GM18519 (cell line): Measurements from ENCODE around the gene HAAO.

Source experiments
- ATAC-seq: cut with Tn5 transposase; IDR thresholded peaks from one replicate; pipeline ENCODE4 v1.9.1; 2021; ENCODE audit warnings: mild to moderate bottlenecking, moderate library complexity; ENCODE audit not compliant: unreplicated experiment, low FRiP score

Gene HAAO

DNA sequence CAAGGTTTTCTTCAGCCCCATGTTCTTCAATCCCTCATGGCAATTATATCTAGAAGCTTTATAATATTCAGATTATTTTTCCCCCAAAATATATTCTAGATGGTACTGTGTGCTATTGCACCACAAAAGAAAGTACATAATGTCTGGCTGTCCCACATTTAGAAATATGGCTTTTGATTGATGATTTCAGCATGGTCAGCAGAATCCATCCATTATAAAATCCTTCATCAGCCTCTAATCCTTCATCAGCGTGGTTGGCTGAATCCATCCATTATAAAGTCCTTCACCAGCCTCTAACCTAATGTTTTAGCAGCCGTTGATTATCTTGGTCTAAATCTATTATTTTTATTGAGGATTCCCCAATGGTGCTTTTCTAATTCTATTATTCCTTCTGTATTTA, 23.3 kb upstream of the HAAO start:
- ATAC-seq, result no peak

- no peak for ATAC-seq
Observed at GRCh38 chr2:42813763-42814162, 21.4 kb upstream of the HAAO start.

DNA sequence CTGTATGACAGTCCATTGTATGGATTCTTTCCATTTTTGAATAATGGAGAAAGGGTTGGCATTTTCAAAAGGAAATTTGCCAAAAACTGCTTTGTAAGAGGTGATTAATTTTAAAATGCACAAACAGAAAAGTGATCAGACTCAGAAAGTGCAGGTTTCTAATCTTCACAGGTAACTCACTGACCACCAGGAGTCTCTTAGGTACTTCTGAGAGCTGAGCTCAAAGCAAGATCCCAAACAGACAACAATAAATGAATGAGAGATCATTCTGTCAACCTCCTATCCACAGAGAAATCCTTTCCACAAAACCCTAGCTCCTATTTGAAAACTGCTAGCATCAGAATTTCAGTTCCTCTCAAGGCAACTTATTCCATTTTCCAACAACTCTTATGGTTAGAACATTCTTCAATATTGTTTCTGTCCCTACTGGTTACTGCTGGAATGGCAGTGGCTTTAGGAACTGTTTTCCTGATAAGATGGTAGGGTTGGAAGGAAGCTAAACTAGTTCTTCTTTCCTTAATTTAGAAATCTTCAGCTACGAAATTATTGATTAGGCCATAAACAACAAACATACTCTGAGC, 20.6 kb upstream of the HAAO start:
- no peak for ATAC-seq

DNA sequence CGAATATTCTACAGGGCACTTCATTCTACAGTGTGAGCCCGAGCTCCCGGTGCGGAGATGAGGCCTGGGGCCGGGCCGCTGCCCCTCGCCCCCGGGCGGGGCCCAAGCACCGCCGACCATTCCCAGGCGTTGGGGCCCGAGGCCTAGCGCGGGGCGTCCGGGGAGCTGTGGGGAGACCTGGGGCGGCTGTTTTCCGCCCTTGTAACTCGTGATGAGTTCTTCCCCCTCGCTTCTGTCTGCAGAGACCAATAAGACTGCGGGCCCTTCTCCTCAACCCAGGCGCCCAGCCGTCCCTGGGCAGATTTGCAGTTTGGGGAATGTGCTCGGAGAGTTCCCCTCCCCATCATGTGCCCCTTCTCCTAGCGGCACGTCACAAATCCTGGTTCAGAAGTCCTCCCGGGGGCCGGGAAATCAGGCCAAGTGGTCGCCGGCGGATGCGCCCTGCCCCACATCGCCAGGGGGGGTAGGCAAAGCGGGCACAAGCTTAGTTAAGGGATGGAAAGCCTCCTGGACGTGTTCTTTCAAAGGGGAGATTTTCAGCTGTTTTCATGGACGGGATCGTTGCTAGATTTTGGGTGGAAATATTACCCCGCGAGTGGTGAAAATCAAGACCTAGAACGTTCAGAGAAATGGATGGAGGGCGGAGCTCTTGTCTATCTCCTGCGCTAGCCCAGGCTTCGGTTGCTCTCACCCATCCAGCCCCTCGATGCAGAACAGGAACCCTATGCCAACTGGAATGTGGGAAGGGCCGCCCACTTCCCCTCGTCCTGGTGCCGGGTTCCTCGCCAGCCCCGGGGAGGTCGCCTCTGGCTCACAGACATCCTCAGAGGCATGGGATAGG, 18.8 kb upstream of the HAAO start:
- peak; percentile 1 for ATAC-seq

- peak; percentile 65 for ATAC-seq
Observed at GRCh38 chr2:42810121-42810970, 18.0 kb upstream of the HAAO start.

GRCh38 chr2:42809819-42810120, 17.4 kb upstream of the HAAO start:
- peak; percentile 25 for ATAC-seq

DNA sequence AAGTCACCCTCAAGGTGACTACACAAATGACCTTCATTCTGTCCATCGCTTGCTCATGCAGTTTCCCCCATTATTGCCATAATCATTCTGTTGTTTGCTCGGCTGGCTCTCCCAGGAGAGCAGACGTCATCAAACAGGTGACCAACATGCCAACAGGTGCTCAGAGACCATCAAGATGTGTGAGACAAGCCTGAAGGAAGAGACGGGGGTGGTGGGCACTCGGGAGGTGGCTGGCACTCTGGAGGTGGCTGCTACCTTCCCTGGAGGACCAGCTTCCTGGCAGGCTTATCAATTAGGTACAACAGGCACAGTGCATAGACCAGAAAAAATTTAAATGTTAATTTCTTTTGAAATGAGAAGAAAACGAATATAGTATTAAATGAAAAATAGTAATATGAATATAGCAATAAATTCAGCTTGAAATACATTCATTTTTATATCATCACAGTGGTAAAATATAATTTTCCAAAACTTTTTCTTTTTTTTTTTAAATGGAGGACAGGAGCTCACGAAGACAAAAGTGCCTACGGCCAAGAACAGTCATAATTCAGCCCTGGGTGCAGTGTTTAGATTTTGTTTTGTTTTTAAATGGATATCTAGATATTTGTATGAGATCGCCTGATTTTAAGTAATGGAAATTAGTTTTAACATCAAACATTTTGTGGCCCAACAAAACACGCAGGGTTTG, 16.9 kb upstream of the HAAO start:
- ATAC-seq, result no peak

DNA sequence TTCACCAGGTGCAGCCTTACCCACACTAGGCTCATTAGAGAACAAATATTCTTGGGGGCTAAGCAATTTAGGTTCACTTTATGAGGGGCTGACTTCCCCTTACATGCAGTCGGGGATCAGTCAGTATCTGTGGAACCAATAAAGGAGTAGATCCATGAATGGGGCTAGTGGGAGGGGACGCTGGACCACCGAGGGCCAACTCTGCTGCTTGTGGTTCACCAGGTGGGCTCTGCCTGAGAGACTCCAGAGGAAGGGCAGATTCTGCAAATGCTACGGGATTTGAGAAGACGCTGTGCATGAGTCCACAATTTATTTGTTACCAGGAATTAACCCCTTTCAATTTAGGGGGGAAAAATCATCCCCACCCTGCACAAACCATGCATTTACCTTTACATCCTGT, 15.9 kb upstream of the HAAO start:
- ATAC-seq, result no peak

DNA sequence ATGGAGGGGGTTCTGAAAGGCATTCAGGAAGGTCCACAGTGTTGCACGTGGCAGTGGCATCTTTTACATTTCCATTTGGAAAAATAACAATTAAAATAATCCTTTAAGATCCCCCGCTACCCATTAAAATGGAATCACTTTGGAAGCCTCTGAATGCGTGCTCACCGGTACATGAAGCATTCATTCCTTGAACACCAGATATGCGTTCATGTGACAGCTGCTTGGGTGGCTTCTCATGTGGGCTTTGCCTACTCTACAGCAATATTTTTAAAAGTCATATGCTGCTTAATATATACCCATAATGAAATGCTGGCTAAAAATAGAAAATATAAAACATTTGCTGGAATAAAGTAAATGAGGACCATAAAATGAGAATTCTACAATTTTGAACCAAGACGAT, 14.4 kb upstream of the HAAO start:
- ATAC-seq, result no peak

- no peak for ATAC-seq
Observed at GRCh38 chr2:42804891-42805290, 12.5 kb upstream of the HAAO start.

- no peak for ATAC-seq
Observed at GRCh38 chr2:42804338-42804737, 12.0 kb upstream of the HAAO start.

GRCh38 chr2:42802150-42802549, 9.8 kb upstream of the HAAO start:
- no peak for ATAC-seq

DNA sequence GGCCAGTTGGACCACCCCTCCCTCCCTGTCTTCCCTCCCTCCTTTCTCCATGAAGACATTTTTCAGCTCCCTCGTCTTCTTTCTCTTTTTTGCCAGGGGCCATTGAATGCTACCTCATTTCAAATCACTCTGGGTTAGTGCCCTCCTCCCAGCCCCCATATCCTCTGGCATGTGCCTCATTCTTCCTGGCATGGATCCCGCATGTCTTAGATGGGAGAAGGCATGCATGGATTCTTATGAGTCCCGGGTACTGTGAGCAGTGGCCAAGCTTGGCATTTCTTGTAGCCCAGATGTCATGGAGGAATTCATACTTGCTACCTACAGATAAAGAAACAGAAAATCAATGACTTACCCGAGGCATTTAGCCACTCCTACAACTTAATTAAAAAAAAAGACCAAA, 9.0 kb upstream of the HAAO start:
- no peak for ATAC-seq

DNA sequence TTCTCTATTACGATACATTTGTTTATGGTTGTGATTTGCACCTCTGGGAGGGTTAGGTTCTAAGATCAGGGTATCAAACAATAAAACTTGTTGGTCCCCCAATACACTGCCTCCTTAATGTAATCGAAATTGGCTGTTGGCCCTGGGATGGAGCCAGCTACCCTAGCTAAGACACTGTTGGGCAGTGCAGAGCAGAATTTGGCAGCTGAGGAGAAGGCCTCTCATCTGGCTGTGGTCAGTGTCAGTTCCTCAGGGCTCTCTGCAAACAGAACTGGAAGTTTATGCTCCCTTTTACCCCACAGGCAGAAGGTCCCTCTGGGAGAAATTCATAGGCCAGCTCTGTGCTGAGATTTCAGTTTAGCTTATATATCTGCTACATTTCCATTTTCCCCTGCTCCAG, 8.6 kb upstream of the HAAO start:
- no peak for ATAC-seq

DNA sequence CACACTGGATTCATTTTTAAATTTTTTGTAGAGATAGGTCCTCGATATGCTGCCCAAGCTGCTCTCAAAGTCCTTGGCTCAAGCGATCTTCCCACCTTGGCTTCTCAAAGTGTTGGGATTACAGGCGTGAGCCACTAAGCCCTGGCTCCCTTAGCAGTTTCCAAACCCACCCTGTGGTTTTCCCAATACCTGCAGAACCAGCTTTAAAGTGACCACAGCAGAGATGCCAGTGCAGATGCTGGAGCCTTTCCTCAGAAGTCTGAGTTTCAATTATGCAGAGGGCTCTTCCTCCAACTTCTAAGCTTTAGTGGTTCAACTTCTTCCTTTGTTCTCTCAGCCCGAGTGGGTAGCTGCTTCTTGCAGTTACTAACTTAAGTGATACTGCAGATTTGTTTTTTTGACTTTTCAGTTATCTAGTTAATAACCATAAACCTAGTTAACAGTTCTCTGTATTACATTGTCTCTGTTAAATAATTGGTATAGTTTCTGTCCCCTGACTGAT, 8.1 kb upstream of the HAAO start:
- ATAC-seq, result no peak

- no peak for ATAC-seq
Observed at GRCh38 chr2:42799881-42800280, 7.5 kb upstream of the HAAO start.

DNA sequence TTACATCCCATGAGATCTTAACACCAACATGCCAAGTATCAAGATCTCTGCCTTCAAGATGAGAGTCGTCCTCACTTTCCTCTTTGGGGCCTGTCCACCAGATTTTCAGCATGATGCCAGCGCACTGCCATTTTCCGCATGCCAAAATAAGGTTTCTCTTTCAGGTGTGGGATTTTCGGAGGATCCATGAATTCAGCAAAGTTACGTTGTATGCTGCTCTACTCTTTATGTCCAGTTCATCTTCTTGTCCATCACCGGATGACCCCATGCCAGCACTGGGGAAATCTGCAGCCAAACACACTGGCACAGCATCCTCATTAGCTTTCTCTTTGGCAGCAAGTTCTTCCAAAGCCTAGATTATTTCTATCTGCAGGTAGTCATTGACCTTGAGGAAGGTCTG, 4.9 kb upstream of the HAAO start:
- no peak for ATAC-seq

DNA sequence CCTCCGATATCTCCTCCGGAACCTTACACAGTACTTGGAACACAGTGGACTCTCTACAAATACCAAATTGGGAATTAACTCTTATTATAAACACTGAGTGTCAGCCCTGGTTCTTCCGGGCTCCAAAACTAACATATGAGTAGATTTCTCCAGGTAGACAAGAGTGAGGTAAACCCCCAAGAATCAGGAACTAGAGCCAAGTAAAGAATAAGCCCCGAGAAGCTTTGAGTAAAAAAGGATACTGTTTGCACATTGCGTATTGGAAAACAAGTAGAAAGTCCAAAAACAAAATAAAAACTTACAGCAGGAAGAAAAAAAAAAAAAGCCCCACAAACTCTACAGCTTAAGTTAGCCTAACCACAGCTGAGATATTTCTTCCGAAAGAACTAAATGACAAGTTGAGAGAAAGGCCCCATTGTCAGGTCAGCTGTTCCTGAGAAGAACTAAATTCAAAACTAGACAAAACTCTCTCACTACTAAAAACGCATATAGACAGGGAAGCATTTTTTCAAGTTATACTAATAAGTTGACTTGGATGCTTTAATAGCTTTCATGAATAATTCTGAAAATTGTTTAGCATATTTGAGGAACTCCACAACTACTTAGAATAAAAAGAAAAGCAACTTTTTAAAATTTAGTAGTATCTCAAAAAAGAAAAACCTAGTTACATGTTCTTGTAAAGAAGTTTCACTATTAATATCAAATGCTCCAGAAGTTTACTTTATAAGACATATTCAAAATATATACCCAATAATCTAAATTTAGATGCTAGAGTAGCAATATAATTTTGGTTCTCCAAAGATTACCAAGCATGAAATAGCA, 4.3 kb upstream of the HAAO start:
- ATAC-seq, result no peak

DNA sequence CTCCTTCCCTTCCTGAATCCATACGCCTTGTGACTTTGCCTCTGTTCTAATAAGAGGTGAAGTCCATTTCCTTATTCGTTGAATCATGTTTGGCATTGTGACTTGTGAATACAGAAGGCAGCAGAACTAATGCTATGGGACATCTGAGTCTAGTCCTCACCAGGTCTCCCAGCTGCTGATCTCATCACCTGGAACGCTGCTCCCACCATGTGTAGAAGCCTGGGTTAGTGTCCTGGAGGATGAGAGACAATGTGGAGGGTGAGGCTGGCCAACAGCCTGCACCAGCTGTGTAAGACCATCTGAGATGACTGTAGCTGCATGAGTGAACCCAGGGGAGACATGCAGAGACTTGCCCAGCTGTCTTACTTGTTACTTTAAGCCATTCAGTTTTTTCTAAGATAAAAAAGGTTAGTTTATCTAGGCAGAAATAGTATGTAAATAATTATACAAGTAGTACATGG, 3.5 kb upstream of the HAAO start:
- ATAC-seq, result peak; percentile 33

GRCh38 chr2:42795275-42795674, 2.9 kb upstream of the HAAO start:
- ATAC-seq, result no peak
